HG03457 (cell line): ENCODE data around the gene CFAP54.
A peak's percentile ranks its signal among the peaks of the same experiment; 100 is the strongest.
"Not testable (repeated sequence)": the region's sequence is repeated elsewhere in the genome, so short reads cannot be mapped to it uniquely, and the experiment has no call there.

Experiments
- ATAC-seq: cut with Tn5 transposase; IDR thresholded peaks from one replicate; pipeline ENCODE4 v1.9.1; 2021; ENCODE audit warnings: moderate number of reproducible peaks; ENCODE audit not compliant: unreplicated experiment

CFAP54 gene

GRCh38 chr12:96510306-96510764 is 21.0 kb downstream of the CFAP54 start:
- ATAC-seq, result no peak

- no peak for ATAC-seq
Observed at GRCh38 chr12:96513166-96513565, 23.8 kb downstream of the CFAP54 start.

GRCh38 chr12:96513681-96514080 is 24.3 kb downstream of the CFAP54 start:
- no peak for ATAC-seq

GRCh38 chr12:96514328-96514727 is 25.0 kb downstream of the CFAP54 start:
- peak; percentile 56 for ATAC-seq

GRCh38 chr12:96516472-96517430 is 27.4 kb downstream of the CFAP54 start:
- ATAC-seq, result no peak

- ATAC-seq, result no peak
Observed at GRCh38 chr12:96520767-96521166, 31.4 kb downstream of the CFAP54 start.

GRCh38 chr12:96521895-96522682 is 32.7 kb downstream of the CFAP54 start:
- no peak for ATAC-seq

GRCh38 chr12:96522690-96523089 is 33.3 kb downstream of the CFAP54 start:
- ATAC-seq, result no peak

- no peak for ATAC-seq
Observed at GRCh38 chr12:96526110-96526509, 36.7 kb downstream of the CFAP54 start.

GRCh38 chr12:96529912-96530311 is 40.5 kb downstream of the CFAP54 start:
- no peak for ATAC-seq

GRCh38 chr12:96534339-96534738 is 45.0 kb downstream of the CFAP54 start:
- ATAC-seq, result no peak

GRCh38 chr12:96548384-96548783 is 59.0 kb downstream of the CFAP54 start:
- no peak for ATAC-seq

- no peak for ATAC-seq
Observed at GRCh38 chr12:96549341-96549740, 60.0 kb downstream of the CFAP54 start.

GRCh38 chr12:96570579-96570978 is 81.2 kb downstream of the CFAP54 start:
- no peak for ATAC-seq

- ATAC-seq, result peak; percentile 88
Observed at GRCh38 chr12:96571101-96571862, 81.9 kb downstream of the CFAP54 start.

- ATAC-seq, result peak; percentile 88
Observed at GRCh38 chr12:96578526-96579125, 89.2 kb downstream of the CFAP54 start.

- no peak for ATAC-seq
Observed at GRCh38 chr12:96585977-96586376, 96.6 kb downstream of the CFAP54 start.

- no peak for ATAC-seq
Observed at GRCh38 chr12:96587691-96588090, 98.3 kb downstream of the CFAP54 start.

- ATAC-seq, result no peak
Observed at GRCh38 chr12:96590970-96591369, 101.6 kb downstream of the CFAP54 start.

GRCh38 chr12:96604374-96604773 is 115.0 kb downstream of the CFAP54 start:
- not testable (repeated sequence) for ATAC-seq

GRCh38 chr12:96605684-96606083 is 116.3 kb downstream of the CFAP54 start:
- ATAC-seq, result no peak
